H9 (cell line): ENCODE measurements around the gene OR6N1. TPM values are rescaled to one million over a fixed set of nuclear protein-coding genes. Genes with fewer than 3 reads are reported as not detected.

ENCODE experiments used
- DNase-seq: peaks from one replicate; pipeline ENCODE4 v3.0.0-alpha.2; 2017
- H2AFZ ChIP-seq: one replicate; pipeline ENCODE4 v1.6.1; 2013; ENCODE audit warnings: mild to moderate bottlenecking, low read length, control low read depth, moderate library complexity
- H2AK5ac ChIP-seq: 2 replicates; pipeline ENCODE4 v1.6.1; 2013; ENCODE audit warnings: low read length, control low read depth, mixed read lengths; ENCODE audit not compliant: insufficient read length
- H2BK120ac ChIP-seq: one replicate; pipeline ENCODE4 v1.6.1; 2013; ENCODE audit warnings: low read depth, mild to moderate bottlenecking, low read length, control low read depth, inconsistent platforms; ENCODE audit not compliant: poor library complexity, severe bottlenecking
- H2BK12ac ChIP-seq: 2 replicates; pipeline ENCODE4 v1.6.1; 2013; ENCODE audit warnings: low read length, control low read depth, mixed read lengths, low read depth; ENCODE audit not compliant: insufficient read length
- H2BK15ac ChIP-seq: 2 replicates; pipeline ENCODE4 v1.6.1; 2013; ENCODE audit warnings: low read depth, low read length, control low read depth
- H2BK20ac ChIP-seq: one replicate; pipeline ENCODE4 v1.6.1; 2013; ENCODE audit warnings: low read depth, mild to moderate bottlenecking, low read length, control low read depth, inconsistent platforms; ENCODE audit not compliant: poor library complexity, severe bottlenecking
- H2BK5ac ChIP-seq: 2 replicates; pipeline ENCODE4 v1.6.1; 2013; ENCODE audit warnings: low read length, control low read depth, mixed read lengths; ENCODE audit not compliant: insufficient read length
- H3K14ac ChIP-seq: 2 replicates; pipeline ENCODE4 v1.6.1; 2013; ENCODE audit warnings: low read length, control low read depth; ENCODE audit not compliant: insufficient read depth
- H3K18ac ChIP-seq: 2 replicates; pipeline ENCODE4 v1.6.1; 2013; ENCODE audit warnings: low read depth, mild to moderate bottlenecking, mixed read lengths, low read length, control low read depth; ENCODE audit not compliant: insufficient read length
- H3K23ac ChIP-seq: 2 replicates; pipeline ENCODE4 v1.6.1; 2013; ENCODE audit warnings: low read length, control low read depth, mixed read lengths, low read depth; ENCODE audit not compliant: insufficient read length
- H3K23me2 ChIP-seq: 2 replicates; pipeline ENCODE4 v1.6.1; 2013; ENCODE audit warnings: low read depth, mild to moderate bottlenecking, mixed read lengths, low read length, control low read depth; ENCODE audit not compliant: insufficient read length, poor library complexity, severe bottlenecking
- H3K27ac ChIP-seq: 2 replicates; pipeline ENCODE4 v1.5.1; 2013; ENCODE audit warnings: low read length, control low read depth, mixed read lengths, low read depth; ENCODE audit not compliant: insufficient read length
- H3K27me3 ChIP-seq: 2 replicates; pipeline ENCODE4 v1.6.1; 2013; ENCODE audit warnings: low read length, control low read depth, inconsistent platforms; ENCODE audit not compliant: insufficient read depth
- H3K4ac ChIP-seq: 2 replicates; pipeline ENCODE4 v1.6.1; 2013; ENCODE audit warnings: low read depth, mild to moderate bottlenecking, control low read depth, inconsistent platforms, low read length, moderate library complexity
- H3K4me1 ChIP-seq: 2 replicates; pipeline ENCODE4 v1.6.1; 2013; ENCODE audit warnings: low read length, control low read depth, inconsistent platforms; ENCODE audit not compliant: insufficient read depth
- H3K4me2 ChIP-seq: 2 replicates; pipeline ENCODE4 v1.6.1; 2013; ENCODE audit warnings: low read length, control low read depth, mixed read lengths; ENCODE audit not compliant: insufficient read length, insufficient read depth
- H3K56ac ChIP-seq: 2 replicates; pipeline ENCODE4 v1.6.1; 2013; ENCODE audit warnings: low read depth, mild to moderate bottlenecking, mixed read lengths, low read length, control low read depth; ENCODE audit not compliant: insufficient read length
- H3K79me1 ChIP-seq: 2 replicates; pipeline ENCODE4 v1.6.1; 2013; ENCODE audit warnings: low read depth, mild to moderate bottlenecking, moderate library complexity, low read length, control low read depth, inconsistent platforms; ENCODE audit not compliant: insufficient read depth, poor library complexity, severe bottlenecking
- H3K79me2 ChIP-seq: 2 replicates; pipeline ENCODE4 v1.6.1; 2013; ENCODE audit warnings: low read length, control low read depth, inconsistent platforms; ENCODE audit not compliant: insufficient read depth
- H3K9ac ChIP-seq: 2 replicates; pipeline ENCODE4 v1.6.1; 2013; ENCODE audit warnings: low read length, control low read depth, mixed read lengths; ENCODE audit not compliant: insufficient read length; ENCODE audit errors: extremely low read depth
- H3K9me3 ChIP-seq: one replicate; pipeline ENCODE4 v1.6.1; 2013; ENCODE audit warnings: low read depth, low read length, inconsistent platforms; ENCODE audit not compliant: control insufficient read depth
- H3T11ph ChIP-seq: one replicate; pipeline ENCODE4 v1.6.1; 2013; ENCODE audit warnings: mild to moderate bottlenecking, low read length, control low read depth, inconsistent platforms
- H4K20me1 ChIP-seq: one replicate; pipeline ENCODE4 v1.6.1; 2013; ENCODE audit not compliant: control insufficient read depth, insufficient read length, insufficient read depth
- H4K5ac ChIP-seq: 2 replicates; pipeline ENCODE4 v1.6.1; 2013; ENCODE audit warnings: low read depth, mild to moderate bottlenecking, mixed read lengths, low read length, control low read depth; ENCODE audit not compliant: insufficient read length
- H4K8ac ChIP-seq: replicated peaks from 2 replicates; pipeline ENCODE4 v1.6.1; 2013; ENCODE audit warnings: low read length, control low read depth, mixed read lengths, low read depth; ENCODE audit not compliant: insufficient read length
- H4K91ac ChIP-seq: 2 replicates; pipeline ENCODE4 v1.6.1; 2013; ENCODE audit warnings: low read depth, mild to moderate bottlenecking, moderate library complexity, mixed read lengths, low read length, control low read depth; ENCODE audit not compliant: insufficient read length
- H3K27ac Mint-ChIP-seq, 3 experiments: 2 replicates in 2 of 3; 3 replicates in 1 of 3; pipeline ENCODE4 v1.8.0; 2020 to 2021; ENCODE audit warnings: mixed read lengths in 3 of 3, mild to moderate bottlenecking in 1 of 3, moderate library complexity in 1 of 3
- H3K27me3 Mint-ChIP-seq: 2 replicates; pipeline ENCODE4 v1.8.0; 2021; ENCODE audit warnings: low read depth, mild to moderate bottlenecking, moderate library complexity, mixed read lengths
- H3K36me3 Mint-ChIP-seq, 3 experiments: 2 replicates in 2 of 3; 3 replicates in 1 of 3; pipeline ENCODE4 v1.8.0; 2020 to 2021; ENCODE audit warnings: low read depth in 3 of 3, mixed read lengths in 3 of 3; ENCODE audit not compliant: insufficient read depth in 1 of 3
- H3K4me1 Mint-ChIP-seq, 2 experiments: 2 replicates each; pipeline ENCODE4 v1.8.0; 2020; ENCODE audit warnings: mixed read lengths in 2 of 2
- H3K4me3 Mint-ChIP-seq, 2 experiments: 2 replicates in 1 of 2; 3 replicates in 1 of 2; pipeline ENCODE4 v1.8.0; 2020 to 2021; ENCODE audit warnings: mild to moderate bottlenecking in 2 of 2, mixed read lengths in 2 of 2, moderate library complexity in 1 of 2
- H3K9me3 Mint-ChIP-seq, 2 experiments: 2 replicates in 1 of 2; 3 replicates in 1 of 2; pipeline ENCODE4 v1.8.0; 2020; ENCODE audit warnings: mild to moderate bottlenecking in 2 of 2, mixed read lengths in 2 of 2, moderate library complexity in 1 of 2
- WGBS: extraction: QIAGEN DNeasy Blood & Tissue Kit; methylation state at CpG from one replicate; pipeline ENCODE4 v1.1.7; 2013; ENCODE audit warnings: missing lambda C conversion rate, low lambda C conversion rate, mixed read lengths; ENCODE audit not compliant: insufficient read length; ENCODE audit errors: extremely low coverage; 5-methylcytosine and 5-hydroxymethylcytosine counted together
- total RNA-seq: library from RNA; stranded (reverse); gene quantifications from 2 replicates; pipeline ENCODE4 v1.2.1, GENCODE V29; 2021
- TF ChIP-seq, protein P1 (sequence below): fragments of 200-600 bp; sonication (generic); conservative IDR thresholded peaks from 3 replicates; pipeline ENCODE4 v1.8.0; 2021; ENCODE audit warnings: antibody characterized with exemption, mild to moderate bottlenecking

The OR6N1 gene
- total RNA-seq, 1 experiment from 2014 or later = not detected

DNA sequence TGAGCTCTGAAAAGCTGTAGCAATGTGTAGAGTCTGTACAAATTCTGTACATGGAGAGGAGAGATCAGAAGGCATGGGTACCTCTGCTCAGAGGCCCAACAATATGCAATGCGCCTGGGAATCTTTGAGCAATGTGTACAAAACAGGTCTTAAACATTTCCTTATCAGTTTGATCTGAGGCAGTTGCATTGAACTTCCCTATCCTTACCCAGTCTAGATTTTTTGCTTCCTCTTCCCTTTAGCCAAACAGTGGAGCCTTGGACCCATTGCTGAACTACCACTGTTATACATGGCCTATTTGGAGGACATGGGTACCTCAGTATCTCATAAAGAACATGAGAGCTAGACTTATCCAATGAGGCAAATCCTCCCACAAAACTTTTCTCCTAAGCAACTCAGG, 46.6 kb upstream of the OR6N1 start:
- TF ChIP-seq, protein P1, sequence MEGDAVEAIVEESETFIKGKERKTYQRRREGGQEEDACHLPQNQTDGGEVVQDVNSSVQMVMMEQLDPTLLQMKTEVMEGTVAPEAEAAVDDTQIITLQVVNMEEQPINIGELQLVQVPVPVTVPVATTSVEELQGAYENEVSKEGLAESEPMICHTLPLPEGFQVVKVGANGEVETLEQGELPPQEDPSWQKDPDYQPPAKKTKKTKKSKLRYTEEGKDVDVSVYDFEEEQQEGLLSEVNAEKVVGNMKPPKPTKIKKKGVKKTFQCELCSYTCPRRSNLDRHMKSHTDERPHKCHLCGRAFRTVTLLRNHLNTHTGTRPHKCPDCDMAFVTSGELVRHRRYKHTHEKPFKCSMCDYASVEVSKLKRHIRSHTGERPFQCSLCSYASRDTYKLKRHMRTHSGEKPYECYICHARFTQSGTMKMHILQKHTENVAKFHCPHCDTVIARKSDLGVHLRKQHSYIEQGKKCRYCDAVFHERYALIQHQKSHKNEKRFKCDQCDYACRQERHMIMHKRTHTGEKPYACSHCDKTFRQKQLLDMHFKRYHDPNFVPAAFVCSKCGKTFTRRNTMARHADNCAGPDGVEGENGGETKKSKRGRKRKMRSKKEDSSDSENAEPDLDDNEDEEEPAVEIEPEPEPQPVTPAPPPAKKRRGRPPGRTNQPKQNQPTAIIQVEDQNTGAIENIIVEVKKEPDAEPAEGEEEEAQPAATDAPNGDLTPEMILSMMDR = no peak
- no peaks in the 10 kb centered on the region for H4K20me1 ChIP-seq
- no peak overlapping the region for H3K9ac ChIP-seq
- H2BK20ac ChIP-seq = no peak overlapping the region
- no peak overlapping the region for H2BK120ac ChIP-seq
- H3K23me2 ChIP-seq = no peaks in the 10 kb centered on the region
- no peak overlapping the region for H4K8ac ChIP-seq
- no CpG with 5 or more reads among the region's 1 CpG for WGBS
- no peak overlapping the region for H3K23ac ChIP-seq
- H3K27me3 Mint-ChIP-seq = no peaks in the 10 kb centered on the region
- H2BK15ac ChIP-seq = no peak overlapping the region
- H3K4me3 Mint-ChIP-seq = no peak overlapping the region
- no peak overlapping the region for H3K18ac ChIP-seq
- no peaks in the 10 kb centered on the region for H3K4me1 Mint-ChIP-seq
- 0 out of 7 replicates have a peak, but pooled peaks cover 0 to under 1% (median 0%) of the 10 kb centered on the region in 3 experiments for H3K36me3 Mint-ChIP-seq
- H2BK5ac ChIP-seq = no peak overlapping the region
- H3K9me3 ChIP-seq = no peaks in the 10 kb centered on the region
- no peaks in the 10 kb centered on the region for H3K27me3 ChIP-seq
- H3K27ac ChIP-seq = no peak overlapping the region
- no peak overlapping the region for H3K14ac ChIP-seq
- no peak overlapping the region for H3K27ac Mint-ChIP-seq
- no peaks in the 10 kb centered on the region for H3K79me1 ChIP-seq
- no peak overlapping the region for H3T11ph ChIP-seq
- H4K5ac ChIP-seq = no peak overlapping the region
- H3K4me2 ChIP-seq = no peak overlapping the region
- H3K56ac ChIP-seq = no peak overlapping the region
- no peak overlapping the region for H2AK5ac ChIP-seq
- no peak overlapping the region for H2BK12ac ChIP-seq
- no peak overlapping the region for H4K91ac ChIP-seq
- DNase-seq = no peak
- no peaks in the 10 kb centered on the region for H3K4me1 ChIP-seq
- no peak overlapping the region for H3K4ac ChIP-seq
- H3K79me2 ChIP-seq = no peaks in the 10 kb centered on the region
- H2AFZ ChIP-seq = no peak overlapping the region
- H3K9me3 Mint-ChIP-seq = peaks cover 3% of the 10 kb centered on the region in 2 experiments; a peak in 3 of 5 replicates
